Stimulated activated CD8-positive, alpha-beta memory T cell treated with anti-CD3 and anti-CD28 coated beads, Interleukin-7, amount 100 ng/mL, for 1 hour (primary cell): ENCODE measurements around the gene TMEM170A.
"Not testable (repeated sequence)": the region's sequence is repeated elsewhere in the genome, so short reads cannot be mapped to it uniquely, and the experiment has no call there.

ENCODE experiments used
- DNase-seq, 2 donors: peaks; one replicate each; pipeline ENCODE4 v3.0.0-alpha.2; 2020; ENCODE audit warnings: low read depth in 2 of 2

TMEM170A gene

GRCh38 chr16:75481475-75481874, 17.0 kb upstream of the TMEM170A start:
- no peak for DNase-seq

- no peak for DNase-seq
These were observed 15.0 kb upstream of the TMEM170A start for GRCh38 chr16:75479421-75479990.

GRCh38 chr16:75478480-75479345, 14.2 kb upstream of the TMEM170A start:
- DNase-seq, result no peak

GRCh38 chr16:75477680-75478473, 13.4 kb upstream of the TMEM170A start:
- no peak for DNase-seq

GRCh38 chr16:75476817-75477216, 12.3 kb upstream of the TMEM170A start:
- DNase-seq, result no peak

- DNase-seq, result no peak
These were observed 10.9 kb upstream of the TMEM170A start for GRCh38 chr16:75475420-75475847.

- no peak for DNase-seq
These were observed 8.7 kb upstream of the TMEM170A start for GRCh38 chr16:75472908-75473877.

- DNase-seq, result peak; percentile 6 to 12
These were observed 7.5 kb upstream of the TMEM170A start for GRCh38 chr16:75471723-75472633.

GRCh38 chr16:75466760-75467159, 2.3 kb upstream of the TMEM170A start:
- DNase-seq, result no peak

GRCh38 chr16:75463389-75464121, 934 bp downstream of the TMEM170A start:
- peak in 1 of 2 donors; percentile 7 for DNase-seq

- no peak for DNase-seq
These were observed 1.7 kb downstream of the TMEM170A start for GRCh38 chr16:75462806-75463205.

GRCh38 chr16:75461575-75461974, 2.9 kb downstream of the TMEM170A start:
- no peak for DNase-seq

GRCh38 chr16:75460446-75460845, 4.0 kb downstream of the TMEM170A start:
- DNase-seq, result no peak

GRCh38 chr16:75459691-75460090, 4.8 kb downstream of the TMEM170A start:
- DNase-seq, result no peak

GRCh38 chr16:75458439-75458838, 6.0 kb downstream of the TMEM170A start:
- DNase-seq, result no peak

- DNase-seq, result no peak
These were observed 6.5 kb downstream of the TMEM170A start for GRCh38 chr16:75458029-75458428.

- no peak for DNase-seq
These were observed 6.9 kb downstream of the TMEM170A start for GRCh38 chr16:75457485-75458021.

- no peak for DNase-seq
These were observed 7.5 kb downstream of the TMEM170A start for GRCh38 chr16:75456971-75457370.

- not testable (repeated sequence) for DNase-seq
These were observed 8.0 kb downstream of the TMEM170A start for GRCh38 chr16:75456486-75456885.
